Measurements from ENCODE around the gene ZMYND10. TPM values are rescaled to one million over a fixed set of nuclear protein-coding genes. Genes with fewer than 3 reads are reported as not detected.

The ZMYND10 gene
- total RNA-seq, 4 donors from 2014 or later = not detected

DNA sequence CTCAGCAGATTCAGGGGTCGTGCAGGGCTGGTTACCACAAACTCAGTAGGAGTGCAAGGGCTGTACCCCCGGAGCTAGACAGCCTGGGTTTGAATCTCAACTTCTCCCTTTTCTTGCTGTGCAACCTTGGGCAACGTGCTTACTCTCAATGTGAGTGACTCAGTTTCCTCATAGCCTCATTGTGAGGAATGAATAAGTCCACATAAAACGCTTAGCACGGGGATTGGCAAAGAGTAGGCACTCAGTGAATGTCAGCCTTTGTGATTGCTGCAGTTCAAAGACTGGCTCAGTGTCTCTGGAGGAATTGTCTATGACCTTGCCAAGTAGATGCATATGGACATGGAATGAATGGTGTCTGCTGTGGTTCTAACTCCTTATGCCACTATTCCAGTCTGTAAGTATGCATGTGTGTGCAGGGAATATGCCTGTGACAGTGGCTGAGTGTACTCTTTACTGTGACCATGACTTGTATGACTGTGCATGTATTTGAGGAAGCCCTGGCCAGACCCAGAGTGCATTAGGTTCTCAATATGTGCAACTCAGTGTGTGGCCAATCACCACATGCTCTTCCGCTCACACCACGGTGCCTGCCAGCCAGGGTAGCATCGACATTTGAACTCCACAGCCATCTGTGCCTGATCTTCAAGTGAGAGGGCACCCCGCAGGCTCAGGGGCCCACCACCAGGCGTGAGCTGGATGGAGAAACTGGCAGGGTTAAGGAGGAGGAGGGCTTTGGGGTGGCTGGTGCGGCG lies 45.4 kb downstream of the ZMYND10 start:
- TF ChIP-seq, protein P1, sequence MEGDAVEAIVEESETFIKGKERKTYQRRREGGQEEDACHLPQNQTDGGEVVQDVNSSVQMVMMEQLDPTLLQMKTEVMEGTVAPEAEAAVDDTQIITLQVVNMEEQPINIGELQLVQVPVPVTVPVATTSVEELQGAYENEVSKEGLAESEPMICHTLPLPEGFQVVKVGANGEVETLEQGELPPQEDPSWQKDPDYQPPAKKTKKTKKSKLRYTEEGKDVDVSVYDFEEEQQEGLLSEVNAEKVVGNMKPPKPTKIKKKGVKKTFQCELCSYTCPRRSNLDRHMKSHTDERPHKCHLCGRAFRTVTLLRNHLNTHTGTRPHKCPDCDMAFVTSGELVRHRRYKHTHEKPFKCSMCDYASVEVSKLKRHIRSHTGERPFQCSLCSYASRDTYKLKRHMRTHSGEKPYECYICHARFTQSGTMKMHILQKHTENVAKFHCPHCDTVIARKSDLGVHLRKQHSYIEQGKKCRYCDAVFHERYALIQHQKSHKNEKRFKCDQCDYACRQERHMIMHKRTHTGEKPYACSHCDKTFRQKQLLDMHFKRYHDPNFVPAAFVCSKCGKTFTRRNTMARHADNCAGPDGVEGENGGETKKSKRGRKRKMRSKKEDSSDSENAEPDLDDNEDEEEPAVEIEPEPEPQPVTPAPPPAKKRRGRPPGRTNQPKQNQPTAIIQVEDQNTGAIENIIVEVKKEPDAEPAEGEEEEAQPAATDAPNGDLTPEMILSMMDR (IDR thresholded peaks at IDR 0.05) = no peak
- TF ChIP-seq POLR2AphosphoS5 (IDR thresholded peaks at IDR 0.05) = no peak
- TF ChIP-seq EP300 (IDR thresholded peaks at IDR 0.05; ENCODE audit: low read depth) = no peak
- no peak for TF ChIP-seq POLR2A (IDR thresholded peaks at IDR 0.05)
- Histone ChIP-seq H3K27ac (peak overlapping the region; percentile 90 to 96 (median 92)), H3K36me3 (no peaks in the 10 kb centered on the region), H3K27me3 (no peaks in the 10 kb centered on the region), H3K9me3 (no peaks in the 10 kb centered on the region), H3K4me3 (peak overlapping the region; percentile 7 to 51 (median 34)), H3K4me1 (peaks cover 15 to 35% (median 32%) of the 10 kb centered on the region in 4 donors)
- intact Hi-C loops (cut with DNase I; ENCODE audit: low total_unique reads) = no loop called here
- 45% methylated on average over 12 of the region's 12 CpGs; no CpG with 5 or more reads in 1 of the 2 donors for WGBS, 2 donors (ENCODE audit: low coverage in 1 of 2)
- no peak for DNase-seq
- in situ Hi-C loops (cut with MboI; ENCODE audit: low pct_ligation_motif_present in 1 of 4, low pct_unique_long_range_greater_than_20kb in 1 of 4, low sequenced_read_pairs in 3 of 4) = no loop called here

DNA sequence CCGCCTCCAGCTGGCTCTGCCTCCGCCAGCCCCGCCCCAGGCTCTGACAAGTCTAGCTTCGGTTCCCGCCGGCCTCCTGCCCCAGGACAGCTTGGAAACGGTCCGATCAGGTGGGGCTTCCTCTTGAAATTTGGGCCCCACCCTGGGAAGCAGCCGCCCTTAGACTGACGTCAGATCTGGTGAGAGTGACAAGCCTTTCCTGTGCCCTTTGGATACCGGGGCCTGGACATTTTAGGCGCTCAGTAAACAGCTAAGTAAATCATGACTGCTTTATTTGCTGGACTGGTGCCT lies 45.9 kb downstream of the ZMYND10 start:
- Histone ChIP-seq H3K9me3 (no peaks in the 10 kb centered on the region), H3K27ac (peak overlapping the region; percentile 90 to 96 (median 92)), H3K4me3 (peak overlapping the region; percentile 7 to 51 (median 34)), H3K36me3 (no peaks in the 10 kb centered on the region), H3K4me1 (peaks cover 15 to 35% (median 32%) of the 10 kb centered on the region in 4 donors), H3K27me3 (no peaks in the 10 kb centered on the region)
- in situ Hi-C loops (cut with MboI; ENCODE audit: low pct_ligation_motif_present in 1 of 4, low pct_unique_long_range_greater_than_20kb in 1 of 4, low sequenced_read_pairs in 3 of 4) = no loop called here
- 2% methylated on average over 12 of the region's 12 CpGs; no CpG with 5 or more reads in 1 of the 2 donors for WGBS, 2 donors (ENCODE audit: low coverage in 1 of 2)
- no peak for DNase-seq
- intact Hi-C loops (cut with DNase I; ENCODE audit: low total_unique reads) = no loop called here
- peak in 2 of 3 donors; percentile 36 to 63 for TF ChIP-seq POLR2AphosphoS5 (IDR thresholded peaks at IDR 0.05)
- peak; percentile 12 for TF ChIP-seq EP300 (IDR thresholded peaks at IDR 0.05; ENCODE audit: low read depth)
- TF ChIP-seq, protein P1 (IDR thresholded peaks at IDR 0.05) = no peak
- TF ChIP-seq POLR2A (IDR thresholded peaks at IDR 0.05) = no peak

DNA sequence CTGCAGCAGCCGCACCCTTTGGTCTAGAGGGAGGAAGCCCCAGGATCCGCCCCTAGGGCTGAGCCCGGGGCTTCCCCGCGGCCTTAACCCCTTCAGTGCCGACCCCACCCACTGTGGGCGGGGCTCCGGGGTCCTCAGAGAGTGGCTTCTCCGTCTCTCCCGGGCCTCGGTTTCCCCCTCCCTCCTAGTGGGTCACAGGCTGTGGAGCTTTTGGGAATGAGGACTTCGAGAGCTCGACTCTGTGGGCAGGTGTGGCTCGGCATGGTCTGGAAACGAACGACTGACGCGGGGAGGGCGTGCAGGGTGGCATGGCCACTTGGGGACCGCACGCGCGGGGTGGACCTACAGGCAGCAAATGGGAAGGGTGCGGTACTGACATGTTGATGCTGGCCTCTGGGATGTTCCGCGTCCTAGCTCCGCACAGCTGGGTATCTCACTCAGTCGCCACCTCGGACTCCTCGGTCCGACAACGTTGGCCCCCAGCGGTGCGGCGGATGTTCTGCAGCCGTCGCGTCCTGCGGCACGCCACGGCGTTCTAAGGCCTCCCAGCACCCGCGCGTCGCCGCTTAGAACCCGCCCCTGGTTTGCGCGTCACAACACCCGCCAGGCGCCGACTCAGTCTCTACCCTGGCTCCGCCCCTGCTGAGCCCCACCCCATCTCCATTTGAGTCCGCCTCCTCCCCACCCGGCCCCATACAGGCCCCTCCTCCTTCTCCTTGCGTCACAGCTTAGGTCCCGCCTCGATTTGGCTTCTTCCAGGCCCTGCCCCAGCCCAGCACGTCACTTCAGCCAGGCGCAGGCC lies 46.5 kb downstream of the ZMYND10 start, which contains the start of the genes HYAL3 and NAA80:
TSS of gene HYAL3 (minus strand) at position 570 of the 802 bp plus-strand sequence. CDS start 3,803 bp downstream, outside the sequence.
TSS of gene NAA80 (minus strand) at position 570 of the 802 bp plus-strand sequence. CDS start 1,942 bp downstream, outside the sequence.
- no peaks in the 10 kb centered on the region for H3K36me3 ChIP-seq
- peaks cover 15 to 35% (median 32%) of the 10 kb centered on the region in 4 donors for H3K4me1 ChIP-seq
- peak within 1 kb of the TSS; percentile 90 to 96 (median 94) for H3K27ac ChIP-seq
- H3K27me3 ChIP-seq = no peaks in the 10 kb centered on the region
- no peaks in the 10 kb centered on the region for H3K9me3 ChIP-seq
- in situ Hi-C loops (cut with MboI; ENCODE audit: low pct_ligation_motif_present in 1 of 4, low pct_unique_long_range_greater_than_20kb in 1 of 4, low sequenced_read_pairs in 3 of 4) = no loop called here
- peak; percentile 96 for TF ChIP-seq POLR2A (IDR thresholded peaks at IDR 0.05)
- TF ChIP-seq POLR2AphosphoS5 (IDR thresholded peaks at IDR 0.05) = peak; percentile 97 to 98 (median 97)
- TF ChIP-seq, protein P1 (IDR thresholded peaks at IDR 0.05) = peak; percentile 27 to 89 (median 39)
- TF ChIP-seq EP300 (IDR thresholded peaks at IDR 0.05; ENCODE audit: low read depth) = no peak
- WGBS, 2 donors (ENCODE audit: low coverage in 1 of 2) = 0% methylated on average over 34 of the region's 61 CpGs; no CpG with 5 or more reads in 1 of the 2 donors
- H3K4me3 ChIP-seq = peak within 1 kb of the TSS; percentile 39 to 84 (median 44)
- intact Hi-C loops (cut with DNase I; ENCODE audit: low total_unique reads) = no loop called here
- peak; percentile 100 for DNase-seq
